ENCODE data around the gene MAGOHB. TPM values are rescaled to one million over a fixed set of nuclear protein-coding genes. Genes with fewer than 3 reads are reported as not detected.

MAGOHB gene
- total and polyA plus RNA-seq, 2 of the 4 experiments (the other 2 are of a cell fraction): 6.3 to 20.3 TPM

GRCh38 chr12:10632226-10632625, 18.8 kb upstream of the MAGOHB start:
- POLR2A ChIA-PET (ENCODE audit: unreplicated experiment): no interaction called here

More at GRCh38 chr12:10632226-10632625, 18.8 kb upstream of the MAGOHB start:
- Histone ChIP-seq H3K23ac (ENCODE audit: low read depth, low read length) (no peak overlapping the region; the same call in 1 of the 2 replicates), H3K18ac (ENCODE audit: low read depth, low read length) (peak overlapping the region; percentile 60; the same call in 1 of the 2 replicates), H3K4ac (ENCODE audit: low read depth, low read length) (peak overlapping the region; percentile 36; the same call in 1 of the 2 replicates), H3K79me1 (ENCODE audit: low read depth in 1 of 2, low read length in 2 of 2) (no peaks in the 10 kb centered on the region), H3K4me1 (ENCODE audit: control insufficient read depth, insufficient read depth, low read length) (peaks cover 6% of the 10 kb centered on the region; the same call in 1 of the 2 replicates), H3K14ac (replicated peaks; ENCODE audit: low read depth, low read length) (peak overlapping the region; percentile 46; the same call in 1 of the 2 replicates), H3K56ac (ENCODE audit: extremely low read depth, insufficient read depth, low read length) (no peak overlapping the region; the same call in 1 of the 2 replicates), H2BK5ac (ENCODE audit: low read depth, low read length, poor library complexity, severe bottlenecking) (peak overlapping the region; percentile 78), H3K4me2 (ENCODE audit: low read depth, low read length) (no peak overlapping the region), H3K36me3 (ENCODE audit: control insufficient read depth, insufficient read depth, low read length) (no peaks in the 10 kb centered on the region), H2BK120ac (ENCODE audit: low read depth, low read length) (peak overlapping the region; percentile 71), H2BK15ac (ENCODE audit: low read depth, low read length) (peak overlapping the region; percentile 66; the same call in 1 of the 3 replicates), H3K9me1 (ENCODE audit: insufficient read depth, low read length) (no peaks in the 10 kb centered on the region), H4K20me1 (ENCODE audit: insufficient read depth, low read length) (no peaks in the 10 kb centered on the region), H3K27ac (ENCODE audit: insufficient read depth, low read length) (no peak overlapping the region), H4K8ac (ENCODE audit: low read depth in 2 of 2, low read length in 2 of 2) (peak overlapping the region in 1 of 2 experiments; percentile 53; a peak in 1 of 4 replicates), H3K9me3 (ENCODE audit: control insufficient read depth, insufficient read depth, low read length) (no peaks in the 10 kb centered on the region), H4K5ac (ENCODE audit: low read depth, low read length) (no peak overlapping the region; the same call in 1 of the 2 replicates), H2AFZ (replicated peaks; ENCODE audit: low read length, poor library complexity) (no peak overlapping the region), H3K4me3 (ENCODE audit: insufficient read depth, low read depth, low read length) (no peak overlapping the region), H2AK5ac (ENCODE audit: low read depth, low read length) (peak overlapping the region; percentile 44; the same call in 1 of the 2 replicates), H3K27me3 (ENCODE audit: control insufficient read depth, insufficient read depth, low read length) (no peaks in the 10 kb centered on the region), H2BK20ac (ENCODE audit: low read depth, low read length) (peak overlapping the region; percentile 64), H4K91ac (ENCODE audit: insufficient read depth, low read depth, low read length) (peak overlapping the region; percentile 12; the same call in 1 of the 2 replicates), H3K9ac (ENCODE audit: low read depth, low read length) (no peak overlapping the region; the same call in 1 of the 2 replicates), H2AK9ac (replicated peaks; ENCODE audit: low read depth, low read length, poor library complexity) (no peak overlapping the region)
- dilution Hi-C loops (cut with HindIII; ENCODE audit: low sequenced_read_pairs, unreplicated experiment): no loop called here
- in situ Hi-C loops (cut with MboI; ENCODE audit: low sequenced_read_pairs): no loop called here
- peak; percentile 31 for DNase-seq
- peak; percentile 79 for ATAC-seq (ENCODE audit: low read depth)
- no peak for TF ChIP-seq POLR2A (IDR thresholded peaks at IDR 0.05; ENCODE audit: low read depth, low read length)
- TF ChIP-seq USF2 (IDR thresholded peaks at IDR 0.05; ENCODE audit: low read depth, low read length): no peak
- peak; percentile 35; the same call in 1 of the 2 replicates for TF ChIP-seq CEBPB (IDR thresholded peaks at IDR 0.05; ENCODE audit: low read depth, low read length)
- TF ChIP-seq CTCF (conservative IDR thresholded peaks at IDR 0.05; ENCODE audit: low read depth, low read length): no peak
- no peak for TF ChIP-seq MAZ (IDR thresholded peaks at IDR 0.05; ENCODE audit: borderline replicate concordance, low read depth, low read length)
- no peak for TF ChIP-seq MAFK (IDR thresholded peaks at IDR 0.05; ENCODE audit: low read depth, low read length)
- intact Hi-C loops (cut with micrococcal nuclease): no loop called here
- BruUV-seq (replicated peaks): no TSS peak
- CTCF ChIA-PET: interaction anchor here (1.4 kb wide), 1 partner anchor 18 kb away, joined by 3 read pairs; no protein-coding TSS in a partner anchor
